Psoas muscle (tissue), 8 donors: ENCODE data around the gene LBHD2. TPM values are rescaled to one million over a fixed set of nuclear protein-coding genes. Genes with fewer than 3 reads are reported as not detected.

Source experiments
- ATAC-seq, 4 donors: fragments of 200-7000 bp; cut with Tn5 transposase; one replicate each; pipeline ENCODE4 v1.9.1; 2020; ENCODE audit warnings: moderate library complexity in 3 of 4, mild to moderate bottlenecking in 2 of 4
- DNase-seq, 2 donors: peaks; one replicate each; pipeline ENCODE4 v3.0.0-alpha.2; 2020
- H3K27ac ChIP-seq: fragments of 200-600 bp; one replicate; pipeline ENCODE4 v1.8.0; 2022
- H3K27me3 ChIP-seq, 3 donors: fragments of 200-600 bp in 1 of 3; one replicate each; pipeline versions ENCODE4 v1.6.1 to v1.8.0; 2013 to 2022; ENCODE audit warnings: low read length in 2 of 3, mild to moderate bottlenecking in 2 of 3, moderate library complexity in 1 of 3; ENCODE audit not compliant: insufficient read depth in 3 of 3
- H3K36me3 ChIP-seq, 2 donors: fragments of 200-600 bp in 1 of 2; one replicate each; pipeline versions ENCODE4 v1.6.1 to v1.8.0; 2013 to 2022; ENCODE audit warnings: low read depth in 1 of 2, mild to moderate bottlenecking in 1 of 2, moderate library complexity in 1 of 2; ENCODE audit not compliant: insufficient read depth in 1 of 2
- H3K4me1 ChIP-seq: fragments of 200-600 bp; one replicate; pipeline ENCODE4 v1.8.0; 2022
- H3K4me3 ChIP-seq: fragments of 200-600 bp; one replicate; pipeline ENCODE4 v1.8.0; 2022; ENCODE audit warnings: mild to moderate bottlenecking
- H3K9me3 ChIP-seq: fragments of 200-600 bp; one replicate; pipeline ENCODE4 v1.8.0; 2022
- CTCF ChIP-seq: fragments of 200-600 bp; IDR thresholded peaks from one replicate; pipeline ENCODE4 v1.8.0; 2022; ENCODE audit warnings: antibody characterized with exemption
- WGBS, 3 donors: extraction: QIAGEN DNeasy Blood & Tissue Kit; methylation state at CpG; one replicate each; pipeline versions ENCODE4 v1.1.6 to v1.1.7; 2013; 5-methylcytosine and 5-hydroxymethylcytosine counted together
- intact Hi-C, 2 donors: fragments of 100-400 bp; cut with DNase I; formaldehyde crosslinking; loops; one replicate each; pipeline versions ENCODE4 v1.11.0 to v1.14.2; 2022
- polyA plus RNA-seq, 3 donors: library from polyadenylated mRNA; stranded (reverse); fragments of 200-250 nt; gene quantifications; one replicate each; pipeline ENCODE4 v1.2.3, GENCODE V29; 2013
- total RNA-seq, 4 donors: library from RNA; stranded (reverse); fragmentation: NEBNext Ultra II Directional in 2 of 4; extraction: Animal tissue kit (Norgen Biotek cat#: 25700) in 2 of 4; gene quantifications; one replicate each; pipeline versions ENCODE4 v1.2.1 to v1.2.4, GENCODE V29; 2021 to 2023
- donor health status: healthy with polysubstance abuse.
- donor health status: DM: no; HTN: no; CAD: no; lungs with moderate emphysema.
- donor health status: Bipolar disorder and iron deficiency.
- donor health status: healthy.
- donor health status: DM: yes; HTN: yes; CAD: no.
- donor health status: DM: no; HTN: no; CAD: no.
- donor health status: DM: no; HTN: no; CAD: no.
- donor health status: DM: yes; HTN: yes; CAD: no.

Gene LBHD2
- total and polyA plus RNA-seq, 7 donors, result not detected

GRCh38 chr14:103050935-103051334, 33.1 kb upstream of the LBHD2 start:
- H3K4me1 ChIP-seq, result peaks cover 44% of the 10 kb centered on the region
- no peaks in the 10 kb centered on the region for H3K9me3 ChIP-seq
- no peak overlapping the region for H3K27ac ChIP-seq
- intact Hi-C loops, result no loop called here
- H3K4me3 ChIP-seq, result no peak overlapping the region
- no peaks in the 10 kb centered on the region for H3K27me3 ChIP-seq
- no peak for TF ChIP-seq CTCF
- ATAC-seq (no peak), DNase-seq (no peak)
- 73 to 79% (median 78%) methylated on average over 5 of the region's 5 CpGs for WGBS, 3 donors
- peaks cover 0 to 4% of the 10 kb centered on the region in 2 donors for H3K36me3 ChIP-seq

DNA sequence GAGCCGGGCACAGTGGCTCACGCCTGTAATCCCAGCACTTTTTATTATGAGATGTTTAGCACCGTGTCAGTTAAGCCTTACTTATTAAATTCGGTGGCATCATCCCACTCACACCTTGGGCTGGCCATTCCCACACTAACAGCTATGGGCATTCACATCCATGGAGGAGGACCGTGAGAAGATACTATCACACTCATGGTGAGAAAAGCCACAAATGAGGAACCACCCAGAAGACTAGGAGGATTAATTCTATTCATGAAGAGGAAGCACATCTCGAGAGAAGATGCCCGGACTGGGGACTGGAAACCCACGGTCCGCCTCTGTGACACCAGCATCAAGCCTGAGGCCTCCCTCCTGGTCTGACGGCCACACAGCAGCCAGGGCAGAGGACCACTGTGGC, 31.6 kb upstream of the LBHD2 start:
- TF ChIP-seq CTCF, result no peak
- H3K27ac ChIP-seq, result no peak overlapping the region
- DNase-seq (no peak), ATAC-seq (no peak)
- no peaks in the 10 kb centered on the region for H3K9me3 ChIP-seq
- no peak overlapping the region for H3K4me3 ChIP-seq
- peaks cover 0 to 2% of the 10 kb centered on the region in 2 donors for H3K36me3 ChIP-seq
- WGBS, 3 donors, result 78 to 84% (median 83%) methylated on average over 10 of the region's 10 CpGs
- H3K4me1 ChIP-seq, result peaks cover 36% of the 10 kb centered on the region
- H3K27me3 ChIP-seq, result no peaks in the 10 kb centered on the region
- intact Hi-C loops, result no loop called here

DNA sequence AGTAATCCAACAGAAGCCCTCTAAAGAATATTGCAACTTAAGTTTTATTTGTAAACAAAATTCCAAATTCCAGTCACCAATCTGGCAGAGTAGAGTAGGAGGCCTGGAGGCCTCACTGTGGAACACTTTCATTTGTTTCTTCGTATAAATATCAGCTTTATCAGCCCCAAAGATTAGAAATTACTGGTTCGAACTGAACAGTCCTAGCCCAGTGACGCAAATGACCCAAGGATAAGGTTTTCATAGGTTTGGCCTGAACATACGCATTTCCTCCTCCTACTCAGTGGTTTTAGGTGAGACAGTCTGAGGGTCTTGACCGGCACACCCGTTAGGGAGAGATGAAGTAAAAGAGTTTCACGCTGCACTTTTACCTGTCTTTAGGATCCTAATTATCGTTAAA, 28.3 kb upstream of the LBHD2 start:
- intact Hi-C loops, result no loop called here
- DNase-seq, result no peak
- no peaks in the 10 kb centered on the region for H3K9me3 ChIP-seq
- WGBS, 3 donors, result 48 to 52% (median 49%) methylated on average over 8 of the region's 8 CpGs
- H3K27me3 ChIP-seq, result no peaks in the 10 kb centered on the region
- no peaks in the 10 kb centered on the region for H3K36me3 ChIP-seq
- H3K27ac ChIP-seq, result peak overlapping the region; percentile 54
- peaks cover 43% of the 10 kb centered on the region for H3K4me1 ChIP-seq
- ATAC-seq, result no peak
- no peak for TF ChIP-seq CTCF
- peak overlapping the region; percentile 97 for H3K4me3 ChIP-seq

GRCh38 chr14:103056322-103057027, 27.5 kb upstream of the LBHD2 start:
- peaks cover 38% of the 10 kb centered on the region for H3K4me1 ChIP-seq
- 1 to 2% (median 2%) methylated on average over 27 to 50 of the region's 50 CpGs for WGBS, 3 donors

More at GRCh38 chr14:103056322-103057027, 27.5 kb upstream of the LBHD2 start:
- ATAC-seq (peak in 1 of 4 donors; percentile 21), DNase-seq (peak; percentile 82 to 85)
- Histone ChIP-seq H3K27ac (peak overlapping the region; percentile 91), H3K4me3 (peak overlapping the region; percentile 97), H3K9me3 (no peaks in the 10 kb centered on the region), H3K27me3 (no peaks in the 10 kb centered on the region), H3K36me3 (no peaks in the 10 kb centered on the region)
- TF ChIP-seq CTCF, result peak; percentile 23
- intact Hi-C loops, result no loop called here
